GM23338 (cell line): ENCODE results near the gene PPP6R3. TPM values are rescaled to one million over a fixed set of nuclear protein-coding genes. Genes with fewer than 3 reads are reported as not detected.

ENCODE experiments used
- ATAC-seq: fragments of 200-7000 bp; cut with Tn5 transposase; 3 replicates; pipeline ENCODE4 v1.9.1; 2020
- DNase-seq: peaks from one replicate; pipeline ENCODE4 v3.0.0-alpha.2; 2015; ENCODE audit warnings: low spot score
- H2AFZ ChIP-seq: fragments of 200-600 bp; sonication (generic); 2 replicates; pipeline ENCODE4 v1.8.0; 2016; ENCODE audit warnings: antibody characterized with exemption, mild to moderate bottlenecking, moderate library complexity
- H3F3A ChIP-seq: fragments of 200-600 bp; sonication (generic); replicated peaks from 2 replicates; pipeline ENCODE4 v1.8.0; 2017; ENCODE audit warnings: antibody characterized with exemption, mixed run types, low read depth
- H3K27ac ChIP-seq: fragments of 200-600 bp; sonication (generic); 2 replicates; pipeline ENCODE4 v1.6.1; 2016; ENCODE audit warnings: low read depth
- H3K27me3 ChIP-seq: fragments of 200-600 bp; sonication (generic); 2 replicates; pipeline ENCODE4 v1.8.0; 2016; ENCODE audit warnings: mild to moderate bottlenecking, mixed run types, moderate library complexity; ENCODE audit not compliant: insufficient read depth
- H3K36me3 ChIP-seq: fragments of 200-600 bp; sonication (generic); 2 replicates; pipeline ENCODE4 v1.8.0; 2016; ENCODE audit warnings: mild to moderate bottlenecking; ENCODE audit not compliant: insufficient read depth
- H3K4me1 ChIP-seq: fragments of 200-600 bp; sonication (generic); 2 replicates; pipeline ENCODE4 v1.8.0; 2016; ENCODE audit warnings: mild to moderate bottlenecking, moderate library complexity; ENCODE audit not compliant: insufficient read depth
- H3K4me2 ChIP-seq: fragments of 200-600 bp; sonication (generic); 2 replicates; pipeline ENCODE4 v1.7.1; 2017; ENCODE audit warnings: mixed run types
- H3K4me3 ChIP-seq: fragments of 200-600 bp; sonication (generic); 2 replicates; pipeline ENCODE4 v1.6.1; 2016; ENCODE audit warnings: mixed run types
- H3K79me2 ChIP-seq: fragments of 200-600 bp; sonication (generic); replicated peaks from 2 replicates; pipeline ENCODE4 v1.8.0; 2017; ENCODE audit warnings: mild to moderate bottlenecking; ENCODE audit not compliant: insufficient read depth
- H3K9me2 ChIP-seq: fragments of 200-600 bp; sonication (generic); 2 replicates; pipeline ENCODE4 v1.8.0; 2017; ENCODE audit not compliant: insufficient read depth
- H4K20me1 ChIP-seq: fragments of 200-600 bp; sonication (generic); replicated peaks from 2 replicates; pipeline ENCODE4 v1.8.0; 2017; ENCODE audit warnings: mild to moderate bottlenecking; ENCODE audit not compliant: insufficient read depth
- H3K27ac Mint-ChIP-seq: 2 replicates; pipeline ENCODE4 v1.8.0; 2020; ENCODE audit warnings: inconsistent platforms, mild to moderate bottlenecking, moderate library complexity, mixed read lengths
- H3K27me3 Mint-ChIP-seq: 3 replicates; pipeline ENCODE4 v1.8.0; 2022; ENCODE audit warnings: low read depth, mild to moderate bottlenecking, moderate library complexity, mixed read lengths, inconsistent platforms; ENCODE audit not compliant: insufficient read depth, poor library complexity
- H3K36me3 Mint-ChIP-seq: 3 replicates; pipeline ENCODE4 v1.8.0; 2021; ENCODE audit warnings: low read depth, mild to moderate bottlenecking, inconsistent platforms, moderate library complexity, mixed read lengths
- H3K4me1 Mint-ChIP-seq: 3 replicates; pipeline ENCODE4 v1.8.0; 2020; ENCODE audit warnings: mild to moderate bottlenecking, inconsistent platforms, mixed read lengths
- H3K4me3 Mint-ChIP-seq: 3 replicates; pipeline ENCODE4 v1.8.0; 2021; ENCODE audit warnings: moderate library complexity, mild to moderate bottlenecking, inconsistent platforms, mixed read lengths
- H3K9me3 Mint-ChIP-seq: 3 replicates; pipeline ENCODE4 v1.8.0; 2020; ENCODE audit warnings: moderate library complexity, mild to moderate bottlenecking, inconsistent platforms, mixed read lengths
- CTCF ChIP-seq, 2 experiments: fragments of 200-600 bp in 1 of 2; sonication (generic) in 1 of 2; conservative IDR thresholded peaks; 2 replicates each; pipeline versions ENCODE4 v1.5.1 to v1.6.1; 2016 to 2017; ENCODE audit warnings: antibody characterized with exemption in 2 of 2, low read depth in 2 of 2, mild to moderate bottlenecking in 2 of 2, moderate library complexity in 1 of 2
- EZH2 ChIP-seq: fragments of 200-600 bp; sonication (generic); IDR thresholded peaks from one replicate; pipeline ENCODE4 v1.8.0; 2017; ENCODE audit warnings: antibody characterized with exemption, mild to moderate bottlenecking, low read depth; ENCODE audit not compliant: unreplicated experiment
- EZH2phosphoT487 ChIP-seq: fragments of 200-600 bp; sonication (generic); IDR thresholded peaks from one replicate; pipeline ENCODE4 v1.8.1; 2018; ENCODE audit warnings: antibody characterized with exemption; ENCODE audit not compliant: unreplicated experiment
- JUNB ChIP-seq: IDR thresholded peaks from one replicate; pipeline ENCODE4 v1.6.1; 2016; ENCODE audit warnings: antibody characterized with exemption; ENCODE audit not compliant: unreplicated experiment
- NANOG ChIP-seq: IDR thresholded peaks from 2 replicates; pipeline ENCODE4 v1.6.1; 2016; ENCODE audit warnings: antibody characterized with exemption, borderline replicate concordance
- STAT1 ChIP-seq: IDR thresholded peaks from one replicate; pipeline ENCODE4 v1.6.1; 2016; ENCODE audit warnings: antibody characterized with exemption; ENCODE audit not compliant: unreplicated experiment
- ZNF114 ChIP-seq: fragments of 250-450 bp; sonication (Bioruptor Pico); IDR thresholded peaks from 2 replicates; pipeline ENCODE4 v1.5.0; 2020; ENCODE audit warnings: mild to moderate bottlenecking, moderate library complexity
- ZNF331 ChIP-seq: fragments of 250-450 bp; sonication (Bioruptor Pico); IDR thresholded peaks from 2 replicates; pipeline ENCODE4 v1.5.0; 2020; ENCODE audit warnings: low read depth, mild to moderate bottlenecking, moderate library complexity
- polyA plus RNA-seq: library from polyadenylated mRNA; unstranded; fragments of >200 nt; fragmentation: Nextera tagmentation; extraction: Ambion mirVana; gene quantifications from 2 replicates; pipeline ENCODE4 v1.2.1, GENCODE V29; 2016
- total RNA-seq: library from RNA; depleted of rRNA; stranded (reverse); fragments of >200 nt; shearing (Covaris generic); gene quantifications from 2 replicates; pipeline ENCODE4 v1.2.3, GENCODE V29; 2014
- TF ChIP-seq, protein P1 (sequence below): IDR thresholded peaks from 2 replicates; pipeline ENCODE4 v1.6.1; 2016; ENCODE audit warnings: antibody characterized with exemption
- TF ChIP-seq, protein P2 (sequence below): IDR thresholded peaks from one replicate; pipeline ENCODE4 v1.6.1; 2018; ENCODE audit warnings: antibody characterized with exemption; ENCODE audit not compliant: unreplicated experiment

The PPP6R3 gene
- total and polyA plus RNA-seq, 2 experiments from 2014 or later = 170 to 268 TPM

GRCh38 chr11:68521969-68522652 is 61.6 kb downstream of the PPP6R3 start (continued):
- TF ChIP-seq EZH2 (no peak), JUNB (no peak), ZNF331 (no peak), ZNF114 (CRISPR knock-in tag) (no peak)
- TF ChIP-seq, protein P1, sequence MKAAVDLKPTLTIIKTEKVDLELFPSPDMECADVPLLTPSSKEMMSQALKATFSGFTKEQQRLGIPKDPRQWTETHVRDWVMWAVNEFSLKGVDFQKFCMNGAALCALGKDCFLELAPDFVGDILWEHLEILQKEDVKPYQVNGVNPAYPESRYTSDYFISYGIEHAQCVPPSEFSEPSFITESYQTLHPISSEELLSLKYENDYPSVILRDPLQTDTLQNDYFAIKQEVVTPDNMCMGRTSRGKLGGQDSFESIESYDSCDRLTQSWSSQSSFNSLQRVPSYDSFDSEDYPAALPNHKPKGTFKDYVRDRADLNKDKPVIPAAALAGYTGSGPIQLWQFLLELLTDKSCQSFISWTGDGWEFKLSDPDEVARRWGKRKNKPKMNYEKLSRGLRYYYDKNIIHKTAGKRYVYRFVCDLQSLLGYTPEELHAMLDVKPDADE = no peak
- TF ChIP-seq, protein P2, sequence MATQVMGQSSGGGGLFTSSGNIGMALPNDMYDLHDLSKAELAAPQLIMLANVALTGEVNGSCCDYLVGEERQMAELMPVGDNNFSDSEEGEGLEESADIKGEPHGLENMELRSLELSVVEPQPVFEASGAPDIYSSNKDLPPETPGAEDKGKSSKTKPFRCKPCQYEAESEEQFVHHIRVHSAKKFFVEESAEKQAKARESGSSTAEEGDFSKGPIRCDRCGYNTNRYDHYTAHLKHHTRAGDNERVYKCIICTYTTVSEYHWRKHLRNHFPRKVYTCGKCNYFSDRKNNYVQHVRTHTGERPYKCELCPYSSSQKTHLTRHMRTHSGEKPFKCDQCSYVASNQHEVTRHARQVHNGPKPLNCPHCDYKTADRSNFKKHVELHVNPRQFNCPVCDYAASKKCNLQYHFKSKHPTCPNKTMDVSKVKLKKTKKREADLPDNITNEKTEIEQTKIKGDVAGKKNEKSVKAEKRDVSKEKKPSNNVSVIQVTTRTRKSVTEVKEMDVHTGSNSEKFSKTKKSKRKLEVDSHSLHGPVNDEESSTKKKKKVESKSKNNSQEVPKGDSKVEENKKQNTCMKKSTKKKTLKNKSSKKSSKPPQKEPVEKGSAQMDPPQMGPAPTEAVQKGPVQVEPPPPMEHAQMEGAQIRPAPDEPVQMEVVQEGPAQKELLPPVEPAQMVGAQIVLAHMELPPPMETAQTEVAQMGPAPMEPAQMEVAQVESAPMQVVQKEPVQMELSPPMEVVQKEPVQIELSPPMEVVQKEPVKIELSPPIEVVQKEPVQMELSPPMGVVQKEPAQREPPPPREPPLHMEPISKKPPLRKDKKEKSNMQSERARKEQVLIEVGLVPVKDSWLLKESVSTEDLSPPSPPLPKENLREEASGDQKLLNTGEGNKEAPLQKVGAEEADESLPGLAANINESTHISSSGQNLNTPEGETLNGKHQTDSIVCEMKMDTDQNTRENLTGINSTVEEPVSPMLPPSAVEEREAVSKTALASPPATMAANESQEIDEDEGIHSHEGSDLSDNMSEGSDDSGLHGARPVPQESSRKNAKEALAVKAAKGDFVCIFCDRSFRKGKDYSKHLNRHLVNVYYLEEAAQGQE = no peak

GRCh38 chr11:68523033-68523432 is 62.5 kb downstream of the PPP6R3 start:
- ATAC-seq (no peak), DNase-seq (no peak)
- Histone ChIP-seq H3K27me3 (no peaks in the 10 kb centered on the region), H3K36me3 (peaks cover 13% of the 10 kb centered on the region), H3F3A (no peaks in the 10 kb centered on the region), H3K4me1 (peaks cover 12% of the 10 kb centered on the region), H3K79me2 (peaks cover 98% of the 10 kb centered on the region), H3K9me2 (no peaks in the 10 kb centered on the region), H3K4me2 (no peak overlapping the region), H3K27ac (no peak overlapping the region), H2AFZ (no peak overlapping the region), H3K4me3 (no peak overlapping the region), H4K20me1 (peaks cover 49% of the 10 kb centered on the region)
- H3K9me3 Mint-ChIP-seq = no peaks in the 10 kb centered on the region
- H3K27ac Mint-ChIP-seq = no peak overlapping the region
- H3K4me1 Mint-ChIP-seq = peaks cover 35% of the 10 kb centered on the region
- no peaks in the 10 kb centered on the region for H3K27me3 Mint-ChIP-seq
- H3K36me3 Mint-ChIP-seq = peaks cover 74% of the 10 kb centered on the region
- H3K4me3 Mint-ChIP-seq = no peak overlapping the region
- TF ChIP-seq, protein P2 = no peak
- no peak for TF ChIP-seq EZH2phosphoT487
- no peak for TF ChIP-seq EZH2
- TF ChIP-seq CTCF (conservative IDR thresholded peaks at IDR 0.05; ENCODE audit: low read depth in 2 of 2) = no peak
- no peak for TF ChIP-seq JUNB
- TF ChIP-seq ZNF331 = no peak
- TF ChIP-seq NANOG = no peak
- TF ChIP-seq STAT1 = no peak
